GM23338 (cell line): Measurements from ENCODE around the gene JPH4.

Experiments used
- CREB1 ChIP-seq: fragments of 250-450 bp; sonication (Bioruptor Pico); IDR thresholded peaks from 2 replicates; pipeline ENCODE4 v1.5.0; 2020; ENCODE audit warnings: low read depth, mild to moderate bottlenecking, moderate library complexity
- CTCF ChIP-seq, 2 experiments: fragments of 200-600 bp in 1 of 2; sonication (generic) in 1 of 2; conservative IDR thresholded peaks; 2 replicates each; pipeline versions ENCODE4 v1.5.1 to v1.6.1; 2016 to 2017; ENCODE audit warnings: antibody characterized with exemption in 2 of 2, low read depth in 2 of 2, mild to moderate bottlenecking in 2 of 2, moderate library complexity in 1 of 2
- EZH2 ChIP-seq: fragments of 200-600 bp; sonication (generic); IDR thresholded peaks from one replicate; pipeline ENCODE4 v1.8.0; 2017; ENCODE audit warnings: antibody characterized with exemption, mild to moderate bottlenecking, low read depth; ENCODE audit not compliant: unreplicated experiment
- EZH2phosphoT487 ChIP-seq: fragments of 200-600 bp; sonication (generic); IDR thresholded peaks from one replicate; pipeline ENCODE4 v1.8.1; 2018; ENCODE audit warnings: antibody characterized with exemption; ENCODE audit not compliant: unreplicated experiment
- NANOG ChIP-seq: IDR thresholded peaks from 2 replicates; pipeline ENCODE4 v1.6.1; 2016; ENCODE audit warnings: antibody characterized with exemption, borderline replicate concordance
- POLR2AphosphoS5 ChIP-seq: IDR thresholded peaks from 2 replicates; pipeline ENCODE4 v1.6.1; 2016; ENCODE audit warnings: antibody characterized with exemption, low read depth

GRCh38 chr14:23548351-23549318 is 30.0 kb downstream of the JPH4 start:
- TF ChIP-seq CTCF (conservative IDR thresholded peaks at IDR 0.05; ENCODE audit: low read depth in 2 of 2) (no peak), NANOG (no peak), EZH2 (no peak), POLR2AphosphoS5 (peak; percentile 16; the same call in 1 of the 2 replicates), CREB1 (CRISPR knock-in tag) (peak; percentile 77), EZH2phosphoT487 (no peak)
